Right atrium auricular region (tissue), 2 donors: ENCODE measurements around the gene VSTM4. TPM values are rescaled to one million over a fixed set of nuclear protein-coding genes. Genes with fewer than 3 reads are reported as not detected.

Experiments used
- DNase-seq: peaks from one replicate; pipeline ENCODE4 v3.0.0-alpha.2; 2019; ENCODE audit warnings: low spot score
- H3K27ac ChIP-seq, 2 donors: fragments of 200-600 bp; sonication (generic); 1 replicate in 1 of 2; 2 replicates in 1 of 2; pipeline ENCODE4 v1.5.1; 2016 to 2019
- H3K27me3 ChIP-seq, 2 donors: fragments of 200-600 bp; sonication (generic); one replicate each; pipeline versions ENCODE4 v1.5.1 to v1.6.0; 2017 to 2019
- H3K36me3 ChIP-seq: fragments of 200-600 bp; sonication (generic); one replicate; pipeline ENCODE4 v1.5.1; 2016
- H3K4me1 ChIP-seq, 2 donors: fragments of 200-600 bp; sonication (generic); one replicate each; pipeline versions ENCODE4 v1.5.1 to v1.6.0; 2017 to 2019
- H3K4me3 ChIP-seq, 2 donors: fragments of 200-600 bp; sonication (generic); 1 replicate in 1 of 2; 2 replicates in 1 of 2; pipeline ENCODE4 v1.5.1; 2017 to 2019; ENCODE audit warnings: mild to moderate bottlenecking in 1 of 2, moderate library complexity in 1 of 2
- H3K9me3 ChIP-seq, 2 donors: fragments of 200-600 bp; sonication (generic); one replicate each; pipeline ENCODE4 v1.5.1; 2019
- CTCF ChIP-seq, 2 donors: fragments of 200-600 bp; sonication (generic); IDR thresholded peaks; one replicate each; pipeline ENCODE4 v1.5.1; 2019; ENCODE audit warnings: antibody characterized with exemption in 2 of 2
- total RNA-seq, 2 donors: library from RNA; depleted of rRNA; stranded (reverse); fragments of >200 nt; gene quantifications; one replicate each; pipeline ENCODE4 v1.1.0, GENCODE V29; 2016

VSTM4 gene
- total RNA-seq, 2 donors from 2014 or later = 17.6 to 22.7 TPM

GRCh38 chr10:49078433-49078832 is 36.9 kb downstream of the VSTM4 start:
- Histone ChIP-seq H3K4me1 (peaks cover 0 to 58% of the 10 kb centered on the region in 2 donors), H3K27me3 (no peaks in the 10 kb centered on the region), H3K4me3 (no peak overlapping the region), H3K9me3 (no peaks in the 10 kb centered on the region), H3K36me3 (peaks cover 12% of the 10 kb centered on the region), H3K27ac (no peak overlapping the region)
- TF ChIP-seq CTCF (IDR thresholded peaks at IDR 0.05) = no peak
- no peak for DNase-seq

- H3K36me3 ChIP-seq = peaks cover 12% of the 10 kb centered on the region
- H3K4me1 ChIP-seq = peaks cover 0 to 43% of the 10 kb centered on the region in 2 donors
- no peak for TF ChIP-seq CTCF (IDR thresholded peaks at IDR 0.05)
- no peaks in the 10 kb centered on the region for H3K27me3 ChIP-seq
- DNase-seq = no peak
- no peak overlapping the region for H3K27ac ChIP-seq
- H3K9me3 ChIP-seq = no peaks in the 10 kb centered on the region
- no peak overlapping the region for H3K4me3 ChIP-seq
Measured at GRCh38 chr10:49076741-49077521, 38.4 kb downstream of the VSTM4 start.

- TF ChIP-seq CTCF (IDR thresholded peaks at IDR 0.05) = no peak
- Histone ChIP-seq H3K36me3 (peaks cover 12% of the 10 kb centered on the region), H3K4me3 (no peak overlapping the region), H3K27me3 (no peaks in the 10 kb centered on the region), H3K9me3 (no peaks in the 10 kb centered on the region), H3K4me1 (peaks cover 0 to 41% of the 10 kb centered on the region in 2 donors), H3K27ac (no peak overlapping the region)
- no peak for DNase-seq
Measured at GRCh38 chr10:49076319-49076718, 39.0 kb downstream of the VSTM4 start.

GRCh38 chr10:49075743-49076142 is 39.6 kb downstream of the VSTM4 start:
- Histone ChIP-seq H3K27me3 (no peaks in the 10 kb centered on the region), H3K36me3 (peaks cover 12% of the 10 kb centered on the region), H3K4me1 (peaks cover 0 to 41% of the 10 kb centered on the region in 2 donors), H3K27ac (no peak overlapping the region), H3K4me3 (no peak overlapping the region), H3K9me3 (no peaks in the 10 kb centered on the region)
- no peak for DNase-seq
- TF ChIP-seq CTCF (IDR thresholded peaks at IDR 0.05) = no peak

GRCh38 chr10:49074836-49075682 is 40.3 kb downstream of the VSTM4 start:
- Histone ChIP-seq H3K27me3 (no peaks in the 10 kb centered on the region), H3K27ac (no peak overlapping the region), H3K9me3 (no peaks in the 10 kb centered on the region), H3K36me3 (peaks cover 12% of the 10 kb centered on the region), H3K4me3 (no peak overlapping the region), H3K4me1 (peaks cover 0 to 38% of the 10 kb centered on the region in 2 donors)
- DNase-seq = no peak
- no peak for TF ChIP-seq CTCF (IDR thresholded peaks at IDR 0.05)
